Astrocyte of the spinal cord (primary cell): ENCODE results near the gene ACER3.

Source experiments
- DNase-seq: peaks from one replicate; pipeline ENCODE4 v3.0.0; 2011; ENCODE audit warnings: low read depth, low spot score
- H3K4me3 ChIP-seq: 2 replicates; pipeline ENCODE4 v1.5.1; 2011; ENCODE audit warnings: low read depth, mild to moderate bottlenecking, low read length, moderate library complexity
- in situ Hi-C: cut with HindIII; loops from 2 replicates; pipeline ENCODE4 v1.10.0; 2017; ENCODE audit warnings: low sequenced_read_pairs
- TF ChIP-seq, protein P1 (sequence below): IDR thresholded peaks from 2 replicates; pipeline ENCODE4 v1.5.1; 2012; ENCODE audit warnings: low read depth, mild to moderate bottlenecking, low read length, inconsistent platforms

The ACER3 gene

DNA sequence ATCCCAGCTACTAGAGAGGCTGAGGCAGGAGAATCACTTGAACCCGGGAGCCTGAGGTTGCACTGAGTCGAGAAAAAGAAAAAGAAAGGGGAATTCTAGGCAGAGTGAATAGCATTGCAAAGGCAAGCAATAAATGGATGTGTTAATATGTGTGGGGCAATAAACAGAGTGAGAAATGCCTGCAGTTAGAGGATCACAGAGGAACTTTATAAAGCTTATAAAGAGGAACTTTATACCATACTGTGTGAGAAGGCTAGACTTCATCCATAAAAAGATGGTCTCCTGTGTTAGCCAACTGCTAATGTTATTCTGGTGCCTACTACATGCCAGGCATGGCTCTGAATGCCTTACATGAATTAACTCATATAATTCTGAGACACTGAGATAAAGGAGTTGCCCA lies 174.3 kb downstream of the ACER3 start:
- in situ Hi-C loops: no loop called here
- no peak for DNase-seq
- TF ChIP-seq, protein P1, sequence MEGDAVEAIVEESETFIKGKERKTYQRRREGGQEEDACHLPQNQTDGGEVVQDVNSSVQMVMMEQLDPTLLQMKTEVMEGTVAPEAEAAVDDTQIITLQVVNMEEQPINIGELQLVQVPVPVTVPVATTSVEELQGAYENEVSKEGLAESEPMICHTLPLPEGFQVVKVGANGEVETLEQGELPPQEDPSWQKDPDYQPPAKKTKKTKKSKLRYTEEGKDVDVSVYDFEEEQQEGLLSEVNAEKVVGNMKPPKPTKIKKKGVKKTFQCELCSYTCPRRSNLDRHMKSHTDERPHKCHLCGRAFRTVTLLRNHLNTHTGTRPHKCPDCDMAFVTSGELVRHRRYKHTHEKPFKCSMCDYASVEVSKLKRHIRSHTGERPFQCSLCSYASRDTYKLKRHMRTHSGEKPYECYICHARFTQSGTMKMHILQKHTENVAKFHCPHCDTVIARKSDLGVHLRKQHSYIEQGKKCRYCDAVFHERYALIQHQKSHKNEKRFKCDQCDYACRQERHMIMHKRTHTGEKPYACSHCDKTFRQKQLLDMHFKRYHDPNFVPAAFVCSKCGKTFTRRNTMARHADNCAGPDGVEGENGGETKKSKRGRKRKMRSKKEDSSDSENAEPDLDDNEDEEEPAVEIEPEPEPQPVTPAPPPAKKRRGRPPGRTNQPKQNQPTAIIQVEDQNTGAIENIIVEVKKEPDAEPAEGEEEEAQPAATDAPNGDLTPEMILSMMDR: no peak

DNA sequence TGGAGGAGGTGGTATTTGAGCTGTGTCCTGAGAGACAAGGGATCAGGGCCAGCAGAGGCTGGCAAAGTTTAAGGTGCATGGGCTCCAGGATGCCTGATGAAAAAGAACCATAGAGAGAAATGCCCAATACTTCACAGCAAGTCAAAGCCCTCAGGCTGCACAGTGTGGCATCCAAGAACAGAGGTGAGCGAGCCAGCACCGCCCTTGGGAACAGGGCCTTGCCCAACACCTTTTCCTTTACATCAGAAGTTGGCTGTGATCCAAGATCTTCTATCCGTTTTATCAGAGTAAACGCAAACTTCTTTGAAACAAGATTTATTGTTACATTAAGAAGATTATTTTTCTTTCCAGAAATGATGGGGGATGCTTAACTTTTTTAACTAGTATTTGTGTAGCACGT lies 174.9 kb downstream of the ACER3 start:
- TF ChIP-seq, protein P1: no peak
- DNase-seq: no peak
- H3K4me3 ChIP-seq: no peak overlapping the region
- in situ Hi-C loops: no loop called here

More for the DNA sequence above, 174.3 kb downstream of the ACER3 start:
- no peak overlapping the region for H3K4me3 ChIP-seq

DNA sequence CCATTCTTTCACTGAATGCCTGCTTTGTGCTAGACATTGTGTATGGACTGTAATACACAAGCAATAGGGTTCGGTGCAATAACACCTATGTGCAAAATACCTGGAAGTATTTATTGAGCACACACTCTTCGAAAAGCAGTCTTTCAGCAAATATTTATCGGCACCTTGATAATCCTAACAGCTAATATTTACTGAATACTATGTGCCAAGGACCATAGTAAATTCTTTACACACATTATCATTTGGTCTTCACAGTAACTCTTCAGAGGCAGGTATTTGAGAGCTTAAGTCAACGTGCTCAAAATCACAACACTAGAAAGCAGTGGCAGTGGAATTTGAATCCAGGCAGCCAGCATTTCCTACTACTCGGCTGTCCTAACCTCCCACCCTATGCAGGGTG lies 175.7 kb downstream of the ACER3 start:
- in situ Hi-C loops: no loop called here
- DNase-seq: no peak

DNA sequence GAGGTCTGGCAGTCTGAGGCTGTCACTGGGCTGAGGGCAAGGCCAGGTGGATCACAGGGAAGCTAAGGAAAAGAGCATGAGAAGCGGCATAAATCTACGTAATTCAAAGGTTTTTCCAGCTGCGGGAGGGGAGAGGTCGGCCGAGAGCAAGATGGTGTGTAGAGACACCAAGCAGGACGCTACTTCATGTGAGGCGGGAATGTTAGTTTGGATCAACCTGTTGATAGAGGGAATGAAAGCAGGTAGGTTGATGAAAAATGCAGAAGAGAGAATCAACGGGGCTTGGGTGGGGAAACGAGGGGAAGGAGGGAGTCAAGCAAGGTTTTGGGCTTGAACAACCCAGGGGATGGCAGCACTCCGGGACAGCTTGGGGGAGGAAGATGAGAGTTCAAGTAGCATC lies 176.3 kb downstream of the ACER3 start:
- TF ChIP-seq, protein P1: no peak
- in situ Hi-C loops: no loop called here
- H3K4me3 ChIP-seq: no peak overlapping the region
- no peak for DNase-seq

More for the DNA sequence above, 175.7 kb downstream of the ACER3 start:
- TF ChIP-seq, protein P1: no peak
- no peak overlapping the region for H3K4me3 ChIP-seq

DNA sequence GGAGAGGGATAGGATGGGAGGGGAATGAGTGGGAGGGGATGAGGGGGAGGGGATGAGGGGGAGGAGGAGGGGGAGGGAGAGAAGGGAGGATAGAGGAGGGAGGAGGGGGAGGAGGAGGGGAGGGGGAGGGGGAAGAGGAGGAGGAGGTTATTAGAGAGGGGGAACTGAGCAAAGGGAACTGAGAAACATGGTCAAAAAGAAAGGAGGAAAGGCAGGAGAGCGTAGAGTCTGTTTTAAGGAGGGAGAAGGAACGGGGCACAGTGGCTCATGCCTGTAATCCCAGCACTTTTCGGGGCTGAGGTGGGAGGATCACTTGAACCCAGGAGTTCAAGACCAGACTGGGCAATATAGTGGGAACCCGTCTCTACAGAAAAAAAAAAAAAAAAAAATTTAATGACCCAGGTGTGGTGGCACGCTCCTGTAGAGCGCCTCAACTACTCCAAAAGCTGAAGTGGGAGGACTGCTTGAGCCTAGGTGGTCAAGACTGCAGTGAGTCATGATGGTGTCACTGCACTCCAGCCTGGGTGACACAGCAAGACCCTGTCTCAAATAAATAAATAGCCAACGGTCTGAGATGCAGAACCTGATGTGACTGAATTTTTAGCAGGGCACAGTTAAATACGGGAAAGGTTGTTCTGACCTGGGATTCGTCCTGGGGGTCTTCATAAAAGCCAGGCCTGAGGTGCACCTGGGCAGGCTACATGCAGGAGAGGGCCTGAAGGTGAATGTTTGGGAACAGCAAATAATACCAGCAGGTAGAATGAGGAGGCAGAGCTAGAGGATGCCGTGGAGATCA lies 177.5 kb downstream of the ACER3 start:
- no peak overlapping the region for H3K4me3 ChIP-seq
- TF ChIP-seq, protein P1: no peak
- no peak for DNase-seq
- in situ Hi-C loops: no loop called here

DNA sequence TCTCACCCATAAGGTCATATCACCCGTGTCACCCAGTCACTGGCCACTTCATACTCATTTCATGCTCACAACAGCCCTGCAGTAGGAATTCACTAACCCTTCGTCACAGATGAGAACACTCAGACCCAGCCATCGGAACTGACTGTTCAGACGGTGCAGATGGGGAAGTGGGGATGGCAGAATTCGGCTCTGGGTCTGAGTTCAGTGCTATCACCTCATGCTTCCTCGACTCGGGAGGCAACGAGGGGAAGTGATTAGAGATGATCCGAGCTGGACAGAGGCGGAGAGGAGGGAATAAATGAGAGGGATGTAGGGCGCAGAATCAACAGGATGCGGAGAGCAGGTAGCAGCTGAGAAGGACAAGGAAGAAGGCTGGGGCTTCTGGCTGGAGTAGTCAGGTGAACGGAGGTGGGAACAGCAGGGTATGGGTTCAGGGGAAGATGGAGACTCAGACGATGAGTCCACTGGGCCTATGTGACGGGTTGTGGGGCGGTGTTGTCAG lies 178.2 kb downstream of the ACER3 start:
- TF ChIP-seq, protein P1: no peak
- no peak for DNase-seq
- H3K4me3 ChIP-seq: no peak overlapping the region
- in situ Hi-C loops: no loop called here
